Measurements from ENCODE around the gene ZMYND11. TPM values are rescaled to one million over a fixed set of nuclear protein-coding genes. Genes with fewer than 3 reads are reported as not detected.

Gene ZMYND11
- total and polyA plus RNA-seq, 2 of the 8 experiments (the other 6 are each of a cell fraction or from before 2014, with no cell fraction given), result 7.5 to 26.6 TPM

DNA sequence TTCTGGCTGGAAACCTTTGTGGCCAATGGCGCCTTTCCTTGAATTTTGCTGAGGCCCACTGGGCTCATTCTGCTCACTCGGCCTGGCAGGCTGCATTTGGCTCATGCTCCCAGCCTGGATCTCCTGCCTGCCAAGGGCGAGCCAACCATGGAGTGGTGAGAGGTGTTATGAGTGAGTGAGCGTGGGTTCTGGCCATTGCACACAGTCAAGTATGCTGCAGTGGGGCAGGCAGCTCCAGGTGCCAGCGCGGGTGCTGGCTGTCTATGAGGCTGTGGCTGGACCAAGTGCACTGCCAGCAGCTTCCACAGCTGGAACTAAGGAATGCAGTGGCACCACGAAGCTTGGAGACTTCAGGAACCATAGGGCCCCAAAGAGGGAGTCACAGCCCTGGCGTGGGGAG is 43.9 kb upstream of the ZMYND11 start:
- no peak overlapping the region for H2BK20ac ChIP-seq (ENCODE audit: low read length)
- no peak overlapping the region for H4K91ac ChIP-seq (replicated peaks; ENCODE audit: insufficient read length, low read length)
- H3K18ac ChIP-seq (ENCODE audit: extremely low read depth, low read length), result no peak overlapping the region; the same call in 1 of the 2 replicates
- no peak for DNase-seq (ENCODE audit: low read depth in 1 of 2, low spot score in 2 of 2)
- no peaks in the 10 kb centered on the region for H3K27me3 ChIP-seq (replicated peaks in 1 of 4; ENCODE audit: control insufficient read depth in 3 of 4, extremely low read depth in 1 of 4, insufficient read depth in 3 of 4, low read length in 3 of 4)
- H2BK15ac ChIP-seq (ENCODE audit: low read length), result no peak overlapping the region
- H3K27ac ChIP-seq (ENCODE audit: low read depth, low read length), result no peak overlapping the region
- POLR2A ChIA-PET (ENCODE audit: partially characterized antibody), result no interaction called here
- CTCF ChIA-PET (ENCODE audit: partially characterized antibody), result interaction anchor here (0.6 to 1.1 kb wide), 3 partner anchors 10 to 409 kb away, joined by 3 to 4 read pairs (median 3); no protein-coding TSS in a partner anchor
- no peak overlapping the region for H2BK120ac ChIP-seq (replicated peaks; ENCODE audit: low read depth, low read length)
- no peak overlapping the region for H3K4me3 ChIP-seq (ENCODE audit: extremely low read depth in 1 of 4, insufficient read depth in 2 of 4, low read depth in 3 of 4, low read length in 4 of 4)
- H3K4me1 ChIP-seq (replicated peaks in 1 of 4; ENCODE audit: control insufficient read depth in 3 of 4, insufficient read depth in 4 of 4, low read length in 3 of 4), result no peaks in the 10 kb centered on the region; a peak in 1 of 7 replicates
- H3K14ac ChIP-seq (ENCODE audit: insufficient read length), result no peak overlapping the region
- H3K36me3 ChIP-seq (ENCODE audit: control insufficient read depth in 2 of 4, insufficient read depth in 4 of 4, low read length in 3 of 4), result no peaks in the 10 kb centered on the region
- H3K79me2 ChIP-seq (ENCODE audit: control insufficient read depth in 1 of 2, insufficient read depth in 2 of 2, low read length in 2 of 2), result no peaks in the 10 kb centered on the region
- no peak overlapping the region for H3K56ac ChIP-seq (replicated peaks; ENCODE audit: insufficient read length, low read depth, low read length)
- no peak overlapping the region for H3K9ac ChIP-seq (replicated peaks in 1 of 4; ENCODE audit: extremely low read depth in 1 of 4, low read depth in 3 of 4, low read length in 3 of 4)
- H4K8ac ChIP-seq (ENCODE audit: extremely low read depth, insufficient read depth, low read length), result no peak overlapping the region
- WGBS, 2 experiments (ENCODE audit: extremely low coverage in 1 of 2, insufficient coverage in 1 of 2, insufficient read length in 1 of 2, insufficient replicate concordance in 2 of 2, low coverage in 1 of 2, low lambda C conversion rate in 2 of 2, missing lambda C conversion rate in 1 of 2), result 92% methylated on average over 8 of the region's 8 CpGs; no CpG with 5 or more reads in 1 of the 2 experiments
- no peaks in the 10 kb centered on the region for H4K20me1 ChIP-seq (replicated peaks in 1 of 2; ENCODE audit: control insufficient read depth in 1 of 2, insufficient read depth in 2 of 2, low read length in 2 of 2)
- no peak overlapping the region for H2BK12ac ChIP-seq (ENCODE audit: low read depth, low read length)
- H3K79me1 ChIP-seq (ENCODE audit: low read depth, low read length), result no peaks in the 10 kb centered on the region
- no peak overlapping the region for H2BK5ac ChIP-seq (ENCODE audit: low read depth, low read length)
- H3K23me2 ChIP-seq (ENCODE audit: low read depth, low read length), result no peaks in the 10 kb centered on the region
- no peak overlapping the region for H2AFZ ChIP-seq (ENCODE audit: low read length)
- H3K23ac ChIP-seq (ENCODE audit: insufficient read length), result no peak overlapping the region
- H4K5ac ChIP-seq (ENCODE audit: insufficient read length, low read depth, low read length), result no peak overlapping the region
- no peak for FAIRE-seq
- H3K9me3 ChIP-seq (ENCODE audit: insufficient read depth in 2 of 2, low read depth in 1 of 2, low read length in 1 of 2), result peaks cover 15 to 28% of the 10 kb centered on the region in 2 experiments
- no peak overlapping the region for H2AK5ac ChIP-seq (ENCODE audit: low read depth, low read length)
- no peak overlapping the region for H3K4me2 ChIP-seq (ENCODE audit: insufficient read depth in 1 of 2, low read depth in 2 of 2, low read length in 2 of 2)
- H3K4ac ChIP-seq (replicated peaks; ENCODE audit: insufficient read length, low read depth, low read length), result no peak overlapping the region
- TF ChIP-seq FOSL1 (IDR thresholded peaks at IDR 0.05; ENCODE audit: insufficient read depth, low read depth, low read length) (no peak), POU5F1 (IDR thresholded peaks at IDR 0.05; ENCODE audit: low read depth, low read length) (no peak), EZH2 (IDR thresholded peaks at IDR 0.05; ENCODE audit: low read depth, low read length, severe bottlenecking) (no peak), GTF2F1 (IDR thresholded peaks at IDR 0.05; ENCODE audit: borderline replicate concordance, low read depth, low read length) (no peak), YY1 (IDR thresholded peaks at IDR 0.05; ENCODE audit: low read depth, low read length) (no peak), BRCA1 (IDR thresholded peaks at IDR 0.05; ENCODE audit: low read depth, low read length) (no peak), SRF (IDR thresholded peaks at IDR 0.05; ENCODE audit: low read depth, low read length) (no peak), RFX5 (IDR thresholded peaks at IDR 0.05; ENCODE audit: borderline replicate concordance, low read depth, low read length) (no peak)
- TF ChIP-seq, protein P1, sequence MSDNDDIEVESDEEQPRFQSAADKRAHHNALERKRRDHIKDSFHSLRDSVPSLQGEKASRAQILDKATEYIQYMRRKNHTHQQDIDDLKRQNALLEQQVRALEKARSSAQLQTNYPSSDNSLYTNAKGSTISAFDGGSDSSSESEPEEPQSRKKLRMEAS (IDR thresholded peaks at IDR 0.05), result no peak
